Measurements from ENCODE around the gene BROX. TPM values are rescaled to one million over a fixed set of nuclear protein-coding genes. Genes with fewer than 3 reads are reported as not detected.

Gene BROX
- 41.1 and 43.0 TPM in 2 replicates for total RNA-seq

GRCh38 chr1:222712253-222713090 is at the start of gene BROX, which contains the start of gene AIDA:
TSS of gene BROX (plus strand) at chr1:222712564. CDS start at chr1:222715700, 3,136 bp downstream.
TSS of gene AIDA (minus strand) at chr1:222712491. CDS start at chr1:222712317, 174 bp downstream.

GRCh38 chr1:222736972-222737371 is 24.6 kb downstream of the BROX start, which contains the start of gene FAM177B:
TSS of gene FAM177B (plus strand) at chr1:222737202. CDS start at chr1:222746546, 9,344 bp downstream.

Other genes with a start within 250 kb of the BROX start
- gene HHIPL2, start 164.5 kb upstream of the BROX start, total RNA-seq = under 0.01 TPM in 1 of 2 replicates, not detected in the other
- gene TAF1A, start 122.6 kb upstream of the BROX start, total RNA-seq = 2.3 and 3.8 TPM in 2 replicates
- gene MIA3, start 94.5 kb upstream of the BROX start, total RNA-seq = 31.4 and 35.7 TPM in 2 replicates
- 42.9 and 43.0 TPM in 2 replicates for gene AIDA, start 73 bp upstream of the BROX start, total RNA-seq
- not detected in 2 replicates for gene FAM177B, start 24.6 kb downstream of the BROX start, total RNA-seq
- 0.65 and 1.4 TPM in 2 replicates for gene DISP1, start 102.5 kb downstream of the BROX start, total RNA-seq

Data from dermis lymphatic vessel endothelial cell (primary cell).